ENCODE data around the gene CD27.
"Not testable (repeated sequence)": the region's sequence is repeated elsewhere in the genome, so short reads cannot be mapped to it uniquely, and the experiment has no call there.

Gene CD27

DNA sequence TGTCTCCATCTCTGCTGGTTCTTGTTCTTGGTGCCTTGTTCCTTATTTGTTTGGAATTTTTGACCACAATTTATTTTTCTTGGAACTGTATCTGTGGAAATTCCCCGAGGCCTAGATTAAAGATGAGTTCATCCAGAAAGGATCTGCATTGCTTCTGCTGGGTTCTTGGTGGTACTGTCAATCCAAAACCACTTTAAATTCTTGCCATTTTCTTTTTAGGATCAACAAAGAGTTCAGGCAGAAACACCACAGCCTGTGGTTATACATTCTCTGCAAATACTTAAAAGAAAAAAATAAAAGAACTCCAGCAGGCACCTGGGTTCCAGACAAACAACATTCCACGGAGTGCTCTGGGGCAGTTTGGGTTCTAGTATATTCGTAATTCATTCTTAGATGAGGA, 31.7 kb downstream of the CD27 start:
- DNase-seq (ENCODE audit: low read depth in 2 of 2) = peak; percentile 53 to 67
- H3K4me3 ChIP-seq (replicated peaks in 1 of 2; ENCODE audit: low read depth in 2 of 2, low read length in 2 of 2) = no peak overlapping the region
- TF ChIP-seq CTCF (IDR thresholded peaks at IDR 0.05; ENCODE audit: low read depth, low read length) = no peak

DNA sequence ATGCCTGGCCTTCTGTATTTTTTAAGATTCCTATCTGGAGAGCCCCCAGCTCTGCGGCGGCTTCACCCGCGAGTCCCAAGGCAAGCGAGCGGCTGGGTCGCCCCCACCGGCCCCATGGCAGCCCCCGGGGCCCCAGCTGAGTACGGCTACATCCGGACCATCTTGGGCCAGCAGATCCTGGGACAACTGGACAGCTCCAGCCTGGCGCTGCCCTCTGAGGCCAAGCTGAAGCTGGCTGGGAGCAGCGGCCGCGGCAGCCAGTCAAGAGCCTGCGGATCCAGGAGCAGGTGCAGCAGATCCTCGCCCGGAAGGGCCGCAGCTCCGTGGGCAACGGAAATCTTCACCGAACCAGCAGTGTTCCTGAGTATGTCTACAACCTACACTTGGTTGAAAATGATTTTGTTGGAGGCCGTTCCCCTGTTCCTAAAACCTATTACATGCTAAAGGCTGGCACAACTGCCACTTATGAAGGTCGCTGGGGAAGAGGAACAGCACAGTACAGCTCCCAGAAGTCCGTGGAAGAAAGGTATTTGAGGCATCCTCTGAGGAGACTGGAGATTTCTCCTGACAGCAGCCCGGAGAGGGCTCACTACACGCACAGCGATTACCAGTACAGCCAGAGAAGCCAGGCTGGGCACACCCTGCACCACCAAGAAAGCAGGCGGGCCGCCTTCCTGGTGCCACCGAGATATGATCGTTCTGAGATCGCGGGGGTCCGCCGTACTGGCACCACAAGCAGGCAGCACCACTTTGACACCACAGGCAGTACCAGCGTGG, 33.0 kb downstream of the CD27 start:
- not testable (repeated sequence) for H3K4me3 ChIP-seq (replicated peaks in 1 of 2; ENCODE audit: low read depth in 2 of 2, low read length in 2 of 2); DNase-seq (ENCODE audit: low read depth in 2 of 2)

GRCh38 chr12:6478416-6478815, 33.7 kb downstream of the CD27 start:
- H3K4me3 ChIP-seq (replicated peaks in 1 of 2; ENCODE audit: low read depth in 2 of 2, low read length in 2 of 2) = no peak overlapping the region
- TF ChIP-seq CTCF (IDR thresholded peaks at IDR 0.05; ENCODE audit: low read depth, low read length) = no peak
- no peak for DNase-seq (ENCODE audit: low read depth in 2 of 2)

DNA sequence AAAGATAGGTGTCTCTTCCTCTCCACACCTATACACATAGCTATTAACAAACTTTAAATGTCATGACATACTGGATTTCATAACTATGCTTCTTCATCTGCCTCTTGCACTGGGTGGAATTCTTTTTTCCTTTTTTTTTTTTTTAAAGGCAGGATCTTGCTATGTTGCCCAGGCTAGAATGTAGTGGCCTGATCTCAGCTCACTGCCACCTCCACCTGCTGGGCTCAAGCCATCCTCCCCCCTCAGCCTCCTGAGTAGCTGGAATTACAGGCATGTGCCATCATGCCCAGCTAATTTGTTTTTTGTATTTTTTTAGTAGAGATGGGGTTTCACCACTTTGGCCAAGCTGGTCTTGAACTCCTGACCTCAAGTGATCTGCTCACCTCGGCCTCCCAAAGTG, 43.5 kb downstream of the CD27 start:
- H3K4me3 ChIP-seq (replicated peaks in 1 of 2; ENCODE audit: low read depth in 2 of 2, low read length in 2 of 2) = no peak overlapping the region
- TF ChIP-seq CTCF (IDR thresholded peaks at IDR 0.05; ENCODE audit: low read depth, low read length) = no peak
- DNase-seq (ENCODE audit: low read depth in 2 of 2) = no peak

GRCh38 chr12:6489449-6489848, 44.7 kb downstream of the CD27 start:
- no peak for TF ChIP-seq CTCF (IDR thresholded peaks at IDR 0.05; ENCODE audit: low read depth, low read length)
- no peak overlapping the region for H3K4me3 ChIP-seq (replicated peaks in 1 of 2; ENCODE audit: low read depth in 2 of 2, low read length in 2 of 2)
- no peak for DNase-seq (ENCODE audit: low read depth in 2 of 2)

DNA sequence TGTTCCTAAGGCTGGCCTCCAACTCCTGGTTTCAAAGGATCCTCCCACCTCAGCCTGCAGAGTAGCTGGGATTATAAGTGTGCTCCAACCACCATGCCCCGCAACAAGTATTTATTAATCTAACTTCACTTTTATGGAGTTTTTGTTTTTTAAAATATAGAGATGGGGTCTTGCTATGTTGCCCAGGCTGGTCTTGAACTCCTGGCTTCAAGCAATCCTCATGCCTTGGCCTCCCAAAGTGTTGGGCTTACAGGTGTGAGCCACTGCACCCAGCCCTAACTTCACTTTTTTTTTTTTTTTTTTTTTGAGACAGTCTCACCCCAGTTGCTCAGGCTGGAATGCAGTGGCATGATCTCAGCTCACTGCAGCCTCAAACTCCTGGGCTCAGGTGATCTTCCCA, 45.9 kb downstream of the CD27 start:
- H3K4me3 ChIP-seq (replicated peaks in 1 of 2; ENCODE audit: low read depth in 2 of 2, low read length in 2 of 2); DNase-seq (ENCODE audit: low read depth in 2 of 2): not testable (repeated sequence)

GRCh38 chr12:6492838-6493496, 48.2 kb downstream of the CD27 start, which contains the start of gene MRPL51:
Gene MRPL51, minus strand, starts transcription at chr12:6493262. Its CDS starts 126 bp downstream, at chr12:6493136.
- peak; percentile 94 to 97 for DNase-seq (ENCODE audit: low read depth in 2 of 2)
- no peak for TF ChIP-seq CTCF (IDR thresholded peaks at IDR 0.05; ENCODE audit: low read depth, low read length)
- H3K4me3 ChIP-seq (replicated peaks in 1 of 2; ENCODE audit: low read depth in 2 of 2, low read length in 2 of 2) = peak within 1 kb of the TSS; percentile 79 to 87

Data from cardiac fibroblast (primary cell).